K562 (cell line): ENCODE data around the gene TERT. TPM values are rescaled to one million over a fixed set of nuclear protein-coding genes. Genes with fewer than 3 reads are reported as not detected.

ENCODE experiments used
- ATAC-seq: fragments of 200-7000 bp; cut with Tn5 transposase; 3 replicates; pipeline ENCODE4 v1.9.1; 2020; ENCODE audit warnings: moderate library complexity
- BruUV-seq: library from RNA; stranded (reverse); fragments of 400-500 nt; replicated peaks from 2 replicates; lab custom pipeline; 2021; lab: Mats Ljungman, UMichigan
- CTCF ChIA-PET: fragments of 300-600 bp; formaldehyde crosslinking; extraction: SDS; loops from one replicate; lab custom pipeline; 2021; ENCODE audit warnings: low intra/inter-chr PET ratio; lab: Yijun Ruan, JAX
- POLR2A ChIA-PET: fragments of 300-600, 350-650 bp; sonication (Branson Sonifier 250); formaldehyde crosslinking; extraction: SDS; loops from one replicate; lab custom pipeline; 2021; ENCODE audit warnings: antibody characterized with exemption, inconsistent platforms; lab: Yijun Ruan, JAX
- DNase-seq, 4 experiments: peaks; one replicate each; pipeline versions ENCODE4 v3.0.0 to v3.0.0-alpha.2; 2011 to 2018; ENCODE audit warnings: low spot score in 3 of 4, mixed read lengths in 3 of 4; ENCODE audit errors: extremely low read depth in 1 of 4
- FAIRE-seq: peaks from 2 replicates; lab custom pipeline; 2011; peaks lifted over from hg19 to GRCh38; lab: Jason Lieb, UNC
- H2AFZ ChIP-seq: 2 replicates; pipeline ENCODE4 v1.6.0; 2011; ENCODE audit warnings: low read depth, low read length, control low read depth, inconsistent platforms
- H3K27ac ChIP-seq: fragments of 200-600 bp; 3 replicates; pipeline ENCODE4 v1.8.0; 2011; ENCODE audit warnings: low read depth, mild to moderate bottlenecking, control low read depth, inconsistent platforms, low read length, moderate library complexity, mixed read lengths; ENCODE audit errors: extremely low read depth
- H3K27me3 ChIP-seq, 2 experiments: fragments of 300-600 bp in 1 of 2; 2 replicates in 1 of 2; 3 replicates in 1 of 2; pipeline versions ENCODE4 v1.6.0 to v1.8.0; 2011; ENCODE audit warnings: inconsistent platforms in 2 of 2, low read length in 2 of 2, mild to moderate bottlenecking in 1 of 2, mixed read lengths in 1 of 2, moderate library complexity in 1 of 2; ENCODE audit not compliant: control insufficient read depth in 2 of 2, insufficient read depth in 2 of 2
- H3K36me3 ChIP-seq: fragments of 300-600 bp; 3 replicates; pipeline ENCODE4 v1.8.0; 2011; ENCODE audit warnings: mild to moderate bottlenecking, low read length, inconsistent platforms; ENCODE audit not compliant: control insufficient read depth, insufficient read depth
- H3K4me1 ChIP-seq, 2 experiments: fragments of 200-600 bp in 1 of 2; replicated peaks in 1 of 2; 2 replicates in 1 of 2; 3 replicates in 1 of 2; pipeline versions ENCODE4 v1.5.1 to v1.8.0; 2011; ENCODE audit warnings: inconsistent platforms in 2 of 2, low read length in 2 of 2, mild to moderate bottlenecking in 1 of 2, mixed read lengths in 1 of 2, moderate library complexity in 1 of 2; ENCODE audit not compliant: control insufficient read depth in 2 of 2, insufficient read depth in 2 of 2
- H3K4me2 ChIP-seq: 2 replicates; pipeline ENCODE4 v1.6.1; 2011; ENCODE audit warnings: low read length, control low read depth, inconsistent platforms, mixed read lengths; ENCODE audit not compliant: insufficient read depth
- H3K4me3 ChIP-seq: fragments of 200-600 bp; sonication (generic), shearing (Covaris generic); 2 replicates; pipeline ENCODE4 v1.5.1; 2016; ENCODE audit warnings: control low read depth, inconsistent platforms
- H3K79me2 ChIP-seq: fragments of 200-600 bp; 3 replicates; pipeline ENCODE4 v1.8.0; 2011; ENCODE audit warnings: low read length, inconsistent platforms; ENCODE audit not compliant: control insufficient read depth, insufficient read depth
- H3K9ac ChIP-seq, 2 experiments: 2 replicates each; pipeline versions ENCODE4 v1.6.0 to v1.6.1; 2011; ENCODE audit warnings: low read depth in 2 of 2, low read length in 2 of 2, control low read depth in 1 of 2, inconsistent platforms in 1 of 2, mild to moderate bottlenecking in 1 of 2, mixed read lengths in 1 of 2; ENCODE audit not compliant: insufficient read depth in 1 of 2
- H3K9me1 ChIP-seq: one replicate; pipeline ENCODE4 v1.6.0; 2011; ENCODE audit warnings: inconsistent platforms, mild to moderate bottlenecking, low read length, moderate library complexity; ENCODE audit not compliant: control insufficient read depth, insufficient read depth
- H3K9me3 ChIP-seq: replicated peaks from 2 replicates; pipeline ENCODE4 v1.5.1; 2011; ENCODE audit warnings: low read depth, low read length, inconsistent platforms; ENCODE audit not compliant: control insufficient read depth, insufficient read depth
- H4K20me1 ChIP-seq: replicated peaks from 2 replicates; pipeline ENCODE4 v1.6.1; 2011; ENCODE audit warnings: low read length, inconsistent platforms, mixed read lengths; ENCODE audit not compliant: control insufficient read depth, insufficient read depth
- MAFF ChIP-seq: IDR thresholded peaks from 2 replicates; pipeline ENCODE4 v1.6.1; 2012; ENCODE audit warnings: low read length, improper control_type of control experiment
- NFXL1 ChIP-seq: fragments of 450-650 bp; formaldehyde crosslinking; IDR thresholded peaks from 2 replicates; pipeline ENCODE4 v1.4.0; 2021; ENCODE audit warnings: mild to moderate bottlenecking
- SOX6 ChIP-seq: fragments of 450-650 bp; IDR thresholded peaks from 2 replicates; pipeline ENCODE4 v1.6.1; 2014; ENCODE audit warnings: mild to moderate bottlenecking
- ZC3H4 ChIP-seq: sonication (generic); formaldehyde crosslinking; IDR thresholded peaks from 2 replicates; pipeline ENCODE4 v1.9.0; 2021; ENCODE audit warnings: missing genetic modification reagents, borderline replicate concordance
- ZNF507 ChIP-seq: conservative IDR thresholded peaks from 2 replicates; pipeline ENCODE4 v1.6.1; 2017; ENCODE audit warnings: missing genetic modification characterization, missing compliant biosample characterization
- ZNF551 ChIP-seq: fragments of 250-450 bp; sonication (Bioruptor Pico); IDR thresholded peaks from 2 replicates; pipeline ENCODE4 v1.5.0; 2021; ENCODE audit warnings: mild to moderate bottlenecking, moderate library complexity
- ZNF589 ChIP-seq: fragments of 200-800 bp; sonication (Bioruptor generic); IDR thresholded peaks from 2 replicates; pipeline ENCODE4 v1.6.1; 2016; ENCODE audit warnings: low read depth, missing genetic modification characterization, missing compliant biosample characterization
- ZNF696 ChIP-seq: fragments of 250-450 bp; sonication (Bioruptor Pico); conservative IDR thresholded peaks from 2 replicates; pipeline ENCODE4 v1.4.0; 2020; ENCODE audit warnings: mild to moderate bottlenecking, moderate library complexity
- WGBS: fragments of 100-300 bp; shearing (Covaris generic); methylation state at CpG from one replicate; pipeline ENCODE4 v1.1.6; 2016; ENCODE audit warnings: low coverage, mixed read lengths; ENCODE audit not compliant: insufficient coverage; ENCODE audit errors: missing lambda C conversion rate; 5-methylcytosine and 5-hydroxymethylcytosine counted together
- in situ Hi-C: fragments of 300-500 bp; cut with MboI; formaldehyde crosslinking; loops from 4 replicates; pipeline ENCODE4 v1.15.0; 2018; ENCODE audit warnings: inconsistent platforms, mixed read lengths
- intact Hi-C: fragments of 100-400 bp; cut with micrococcal nuclease; formaldehyde crosslinking; loops from 2 replicates; pipeline ENCODE4 v1.14.2; 2022
- polyA plus RNA-seq, 8 experiments: library from polyadenylated mRNA; depleted of rRNA in 4 of 8; stranded (reverse) in 5 of 8; unstranded in 3 of 8; fragments of >200 nt; fragmentation: Nextera tagmentation in 2 of 8; fragmentation: Illumina TruSeq in 1 of 8; extraction: Ambion mirVana in 2 of 8; extraction: Trizol in 1 of 8; gene quantifications; 2 replicates each; pipeline versions ENCODE4 v1.2.1 to v1.2.3, GENCODE V29; 2011 to 2014; ENCODE audit warnings: inconsistent platforms in 1 of 8, missing spikeins in 1 of 8
- total RNA-seq, 7 experiments: library from RNA; depleted of rRNA in 6 of 7; stranded (reverse); fragments of >200 nt in 6 of 7; fragmentation: Illumina TruSeq in 2 of 7; extraction: Trizol in 2 of 7; gene quantifications; 2 replicates each; pipeline versions ENCODE4 v1.2.1 to v1.2.3, GENCODE V29; 2011 to 2021; ENCODE audit warnings: low replicate concordance in 1 of 7
- TF ChIP-seq, protein P1 (sequence below): fragments of 150-350 bp; IDR thresholded peaks from 2 replicates; pipeline ENCODE4 v1.6.1; 2014; ENCODE audit warnings: low read depth, mild to moderate bottlenecking, low read length, borderline replicate concordance
- TF ChIP-seq, protein P2 (sequence below): sonication (generic); formaldehyde crosslinking; IDR thresholded peaks from 2 replicates; pipeline ENCODE4 v1.9.0; 2022; ENCODE audit warnings: mild to moderate bottlenecking, missing genetic modification reagents
- TF ChIP-seq, protein P3 (sequence below), 2 experiments: fragments of 450-650 bp in 1 of 2; sonication (generic) in 1 of 2; formaldehyde crosslinking in 1 of 2; IDR thresholded peaks in 1 of 2; conservative IDR thresholded peaks in 1 of 2; 2 replicates each; pipeline versions ENCODE4 v1.6.1 to v1.8.1; 2016 to 2023; ENCODE audit warnings: mild to moderate bottlenecking in 2 of 2, moderate library complexity in 2 of 2, inconsistent platforms in 1 of 2, missing genetic modification reagents in 1 of 2
- TF ChIP-seq, protein P4 (sequence below): fragments of 450-650 bp; formaldehyde crosslinking; IDR thresholded peaks from 2 replicates; pipeline ENCODE4 v1.4.0; 2022; ENCODE audit warnings: missing genetic modification characterization

The TERT gene
- total and polyA plus RNA-seq, 9 of the 15 experiments (the other 6 are each of a cell fraction or from before 2014, with no cell fraction given) = 0.08 to 4.5 (median 0.98) TPM; not detected in 1

DNA sequence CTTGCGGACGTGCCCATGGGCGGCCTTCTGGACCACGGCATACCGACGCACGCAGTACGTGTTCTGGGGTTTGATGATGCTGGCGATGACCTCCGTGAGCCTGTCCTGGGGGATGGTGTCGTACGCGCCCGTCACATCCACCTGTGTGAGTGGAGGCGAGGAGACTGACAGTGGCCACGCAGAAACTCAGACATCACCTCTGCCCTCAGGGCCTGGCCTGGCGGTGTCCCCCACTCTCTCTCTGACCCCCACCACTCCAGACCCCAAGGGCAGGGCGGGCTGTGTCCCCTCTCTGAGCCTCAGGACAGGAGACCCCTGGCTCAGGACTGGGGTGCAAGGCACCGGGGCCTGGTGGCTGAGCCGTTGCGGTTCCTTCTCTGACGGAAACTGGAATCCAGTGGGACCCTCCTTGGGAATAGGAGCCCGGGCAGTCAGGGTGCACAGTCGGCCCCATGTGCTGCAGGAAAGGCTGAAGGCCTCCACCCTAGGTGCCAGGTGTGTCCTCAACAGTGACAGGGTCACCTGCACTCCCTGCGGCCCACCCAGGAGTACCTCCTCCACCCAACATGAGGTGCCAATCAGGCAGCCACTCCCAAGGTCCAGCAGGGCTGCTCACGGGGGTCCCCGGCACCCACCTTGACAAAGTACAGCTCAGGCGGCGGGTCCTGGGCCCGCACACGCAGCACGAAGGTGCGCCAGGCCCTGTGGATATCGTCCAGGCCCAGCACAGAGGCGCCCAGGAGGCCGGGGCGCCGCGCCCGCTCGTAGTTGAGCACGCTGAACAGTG lies 16.0 kb downstream of the TERT start (continued):
- no peak for TF ChIP-seq ZNF696
- TF ChIP-seq, all 486 proteins: peak for 0

DNA sequence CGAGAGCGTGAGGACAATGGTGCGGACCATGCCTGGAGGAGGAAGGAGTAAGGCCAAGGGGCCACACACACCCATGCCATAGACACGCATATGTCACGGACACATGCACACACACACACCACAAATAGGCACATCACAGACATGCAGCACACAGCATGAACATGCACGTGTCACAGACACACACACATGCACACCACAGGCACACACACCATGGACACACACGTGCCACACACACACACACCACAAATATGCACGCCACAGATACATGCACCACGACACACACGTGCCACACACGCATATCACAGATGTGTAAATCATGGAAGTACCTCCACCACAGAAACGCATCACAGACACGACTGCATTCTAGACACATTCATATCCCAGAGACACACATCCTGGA lies 16.7 kb downstream of the TERT start:
- FAIRE-seq (peak; percentile 64), DNase-seq (no peak), ATAC-seq (no peak)
- H3K27me3 ChIP-seq = peaks cover 21 to 71% of the 10 kb centered on the region in 2 experiments
- no peaks in the 10 kb centered on the region for H3K36me3 ChIP-seq
- no peak overlapping the region for H3K4me2 ChIP-seq
- H3K27ac ChIP-seq = no peak overlapping the region
- in situ Hi-C loops = no loop called here
- POLR2A ChIA-PET = no interaction called here
- H3K9me1 ChIP-seq = no peaks in the 10 kb centered on the region
- WGBS = 22% methylated on average over 13 of the region's 13 CpGs
- no peaks in the 10 kb centered on the region for H3K79me2 ChIP-seq
- peaks cover 0 to 38% of the 10 kb centered on the region in 2 experiments; a peak in 1 of 5 replicates for H3K4me1 ChIP-seq
- H3K9ac ChIP-seq = no peak overlapping the region
- intact Hi-C loops = no loop called here
- no peak overlapping the region for H2AFZ ChIP-seq
- H3K4me3 ChIP-seq = no peak overlapping the region
- H3K9me3 ChIP-seq = no peaks in the 10 kb centered on the region
- no TSS peak for BruUV-seq
- TF ChIP-seq SOX6 (no peak), NFXL1 (no peak), ZC3H4 (0 out of 2 replicates have a peak, but pooled peaks have one; percentile 34), MAFF (no peak), ZNF551 (CRISPR knock-in tag) (no peak), ZNF589 (CRISPR knock-in tag) (no peak), ZNF507 (tag) (no peak)
- TF ChIP-seq, protein P1, sequence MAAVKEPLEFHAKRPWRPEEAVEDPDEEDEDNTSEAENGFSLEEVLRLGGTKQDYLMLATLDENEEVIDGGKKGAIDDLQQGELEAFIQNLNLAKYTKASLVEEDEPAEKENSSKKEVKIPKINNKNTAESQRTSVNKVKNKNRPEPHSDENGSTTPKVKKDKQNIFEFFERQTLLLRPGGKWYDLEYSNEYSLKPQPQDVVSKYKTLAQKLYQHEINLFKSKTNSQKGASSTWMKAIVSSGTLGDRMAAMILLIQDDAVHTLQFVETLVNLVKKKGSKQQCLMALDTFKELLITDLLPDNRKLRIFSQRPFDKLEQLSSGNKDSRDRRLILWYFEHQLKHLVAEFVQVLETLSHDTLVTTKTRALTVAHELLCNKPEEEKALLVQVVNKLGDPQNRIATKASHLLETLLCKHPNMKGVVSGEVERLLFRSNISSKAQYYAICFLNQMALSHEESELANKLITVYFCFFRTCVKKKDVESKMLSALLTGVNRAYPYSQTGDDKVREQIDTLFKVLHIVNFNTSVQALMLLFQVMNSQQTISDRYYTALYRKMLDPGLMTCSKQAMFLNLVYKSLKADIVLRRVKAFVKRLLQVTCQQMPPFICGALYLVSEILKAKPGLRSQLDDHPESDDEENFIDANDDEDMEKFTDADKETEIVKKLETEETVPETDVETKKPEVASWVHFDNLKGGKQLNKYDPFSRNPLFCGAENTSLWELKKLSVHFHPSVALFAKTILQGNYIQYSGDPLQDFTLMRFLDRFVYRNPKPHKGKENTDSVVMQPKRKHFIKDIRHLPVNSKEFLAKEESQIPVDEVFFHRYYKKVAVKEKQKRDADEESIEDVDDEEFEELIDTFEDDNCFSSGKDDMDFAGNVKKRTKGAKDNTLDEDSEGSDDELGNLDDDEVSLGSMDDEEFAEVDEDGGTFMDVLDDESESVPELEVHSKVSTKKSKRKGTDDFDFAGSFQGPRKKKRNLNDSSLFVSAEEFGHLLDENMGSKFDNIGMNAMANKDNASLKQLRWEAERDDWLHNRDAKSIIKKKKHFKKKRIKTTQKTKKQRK = no peak
- TF ChIP-seq, protein P2, sequence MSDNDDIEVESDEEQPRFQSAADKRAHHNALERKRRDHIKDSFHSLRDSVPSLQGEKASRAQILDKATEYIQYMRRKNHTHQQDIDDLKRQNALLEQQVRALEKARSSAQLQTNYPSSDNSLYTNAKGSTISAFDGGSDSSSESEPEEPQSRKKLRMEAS (CRISPR knock-in tag) = peak; percentile 52; the same call in 1 of the 2 replicates
- TF ChIP-seq, protein P3, sequence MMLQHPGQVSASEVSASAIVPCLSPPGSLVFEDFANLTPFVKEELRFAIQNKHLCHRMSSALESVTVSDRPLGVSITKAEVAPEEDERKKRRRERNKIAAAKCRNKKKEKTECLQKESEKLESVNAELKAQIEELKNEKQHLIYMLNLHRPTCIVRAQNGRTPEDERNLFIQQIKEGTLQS (IDR thresholded peaks at IDR 0.05) = no peak
- TF ChIP-seq, protein P3 (CRISPR knock-in tag; conservative IDR thresholded peaks at IDR 0.05) = no peak
- TF ChIP-seq, protein P4, sequence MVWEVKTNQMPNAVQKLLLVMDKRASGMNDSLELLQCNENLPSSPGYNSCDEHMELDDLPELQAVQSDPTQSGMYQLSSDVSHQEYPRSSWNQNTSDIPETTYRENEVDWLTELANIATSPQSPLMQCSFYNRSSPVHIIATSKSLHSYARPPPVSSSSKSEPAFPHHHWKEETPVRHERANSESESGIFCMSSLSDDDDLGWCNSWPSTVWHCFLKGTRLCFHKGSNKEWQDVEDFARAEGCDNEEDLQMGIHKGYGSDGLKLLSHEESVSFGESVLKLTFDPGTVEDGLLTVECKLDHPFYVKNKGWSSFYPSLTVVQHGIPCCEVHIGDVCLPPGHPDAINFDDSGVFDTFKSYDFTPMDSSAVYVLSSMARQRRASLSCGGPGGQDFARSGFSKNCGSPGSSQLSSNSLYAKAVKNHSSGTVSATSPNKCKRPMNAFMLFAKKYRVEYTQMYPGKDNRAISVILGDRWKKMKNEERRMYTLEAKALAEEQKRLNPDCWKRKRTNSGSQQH = no peak
- peaks cover 12% of the 10 kb centered on the region; the same call in 1 of the 2 replicates for H4K20me1 ChIP-seq
- CTCF ChIA-PET = no interaction called here
